ENCODE results near the gene PLCL2. TPM values are rescaled to one million over a fixed set of nuclear protein-coding genes. Genes with fewer than 3 reads are reported as not detected.

The PLCL2 gene
- total and polyA plus RNA-seq, 2 experiments from 2014 or later: 1.6 to 9.7 TPM

DNA sequence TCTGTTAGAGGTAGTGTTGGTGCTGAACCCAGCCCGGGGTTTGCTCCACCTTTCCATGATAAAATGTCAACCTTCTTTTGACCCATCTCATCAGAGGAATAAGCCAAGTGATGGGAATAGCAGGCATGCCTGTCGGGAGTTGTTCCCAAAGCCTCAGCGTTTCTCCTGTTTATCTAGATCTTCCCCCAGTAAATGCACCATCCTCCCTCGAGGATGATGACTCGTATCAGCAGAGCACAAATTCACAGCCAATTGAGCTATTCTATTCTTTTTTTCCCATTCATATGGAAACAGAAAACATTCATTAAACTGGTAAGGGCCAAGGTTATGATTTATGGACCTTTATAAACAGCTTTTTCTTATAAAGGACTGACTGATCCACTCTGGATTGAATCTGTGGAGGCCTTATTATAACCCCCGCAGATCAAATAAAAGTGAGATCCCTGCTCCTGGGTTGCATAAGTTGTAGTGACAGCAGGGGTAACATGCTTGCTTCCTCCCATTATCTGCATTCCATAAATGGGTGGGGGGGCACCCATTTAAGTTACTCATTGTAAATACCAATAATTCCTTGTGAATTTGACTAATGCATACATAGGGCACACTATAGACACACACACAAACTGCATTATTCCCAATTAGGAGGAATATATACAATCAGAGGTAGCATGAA is 207.3 kb downstream of the PLCL2 start (continued):
- TF ChIP-seq, protein P1, sequence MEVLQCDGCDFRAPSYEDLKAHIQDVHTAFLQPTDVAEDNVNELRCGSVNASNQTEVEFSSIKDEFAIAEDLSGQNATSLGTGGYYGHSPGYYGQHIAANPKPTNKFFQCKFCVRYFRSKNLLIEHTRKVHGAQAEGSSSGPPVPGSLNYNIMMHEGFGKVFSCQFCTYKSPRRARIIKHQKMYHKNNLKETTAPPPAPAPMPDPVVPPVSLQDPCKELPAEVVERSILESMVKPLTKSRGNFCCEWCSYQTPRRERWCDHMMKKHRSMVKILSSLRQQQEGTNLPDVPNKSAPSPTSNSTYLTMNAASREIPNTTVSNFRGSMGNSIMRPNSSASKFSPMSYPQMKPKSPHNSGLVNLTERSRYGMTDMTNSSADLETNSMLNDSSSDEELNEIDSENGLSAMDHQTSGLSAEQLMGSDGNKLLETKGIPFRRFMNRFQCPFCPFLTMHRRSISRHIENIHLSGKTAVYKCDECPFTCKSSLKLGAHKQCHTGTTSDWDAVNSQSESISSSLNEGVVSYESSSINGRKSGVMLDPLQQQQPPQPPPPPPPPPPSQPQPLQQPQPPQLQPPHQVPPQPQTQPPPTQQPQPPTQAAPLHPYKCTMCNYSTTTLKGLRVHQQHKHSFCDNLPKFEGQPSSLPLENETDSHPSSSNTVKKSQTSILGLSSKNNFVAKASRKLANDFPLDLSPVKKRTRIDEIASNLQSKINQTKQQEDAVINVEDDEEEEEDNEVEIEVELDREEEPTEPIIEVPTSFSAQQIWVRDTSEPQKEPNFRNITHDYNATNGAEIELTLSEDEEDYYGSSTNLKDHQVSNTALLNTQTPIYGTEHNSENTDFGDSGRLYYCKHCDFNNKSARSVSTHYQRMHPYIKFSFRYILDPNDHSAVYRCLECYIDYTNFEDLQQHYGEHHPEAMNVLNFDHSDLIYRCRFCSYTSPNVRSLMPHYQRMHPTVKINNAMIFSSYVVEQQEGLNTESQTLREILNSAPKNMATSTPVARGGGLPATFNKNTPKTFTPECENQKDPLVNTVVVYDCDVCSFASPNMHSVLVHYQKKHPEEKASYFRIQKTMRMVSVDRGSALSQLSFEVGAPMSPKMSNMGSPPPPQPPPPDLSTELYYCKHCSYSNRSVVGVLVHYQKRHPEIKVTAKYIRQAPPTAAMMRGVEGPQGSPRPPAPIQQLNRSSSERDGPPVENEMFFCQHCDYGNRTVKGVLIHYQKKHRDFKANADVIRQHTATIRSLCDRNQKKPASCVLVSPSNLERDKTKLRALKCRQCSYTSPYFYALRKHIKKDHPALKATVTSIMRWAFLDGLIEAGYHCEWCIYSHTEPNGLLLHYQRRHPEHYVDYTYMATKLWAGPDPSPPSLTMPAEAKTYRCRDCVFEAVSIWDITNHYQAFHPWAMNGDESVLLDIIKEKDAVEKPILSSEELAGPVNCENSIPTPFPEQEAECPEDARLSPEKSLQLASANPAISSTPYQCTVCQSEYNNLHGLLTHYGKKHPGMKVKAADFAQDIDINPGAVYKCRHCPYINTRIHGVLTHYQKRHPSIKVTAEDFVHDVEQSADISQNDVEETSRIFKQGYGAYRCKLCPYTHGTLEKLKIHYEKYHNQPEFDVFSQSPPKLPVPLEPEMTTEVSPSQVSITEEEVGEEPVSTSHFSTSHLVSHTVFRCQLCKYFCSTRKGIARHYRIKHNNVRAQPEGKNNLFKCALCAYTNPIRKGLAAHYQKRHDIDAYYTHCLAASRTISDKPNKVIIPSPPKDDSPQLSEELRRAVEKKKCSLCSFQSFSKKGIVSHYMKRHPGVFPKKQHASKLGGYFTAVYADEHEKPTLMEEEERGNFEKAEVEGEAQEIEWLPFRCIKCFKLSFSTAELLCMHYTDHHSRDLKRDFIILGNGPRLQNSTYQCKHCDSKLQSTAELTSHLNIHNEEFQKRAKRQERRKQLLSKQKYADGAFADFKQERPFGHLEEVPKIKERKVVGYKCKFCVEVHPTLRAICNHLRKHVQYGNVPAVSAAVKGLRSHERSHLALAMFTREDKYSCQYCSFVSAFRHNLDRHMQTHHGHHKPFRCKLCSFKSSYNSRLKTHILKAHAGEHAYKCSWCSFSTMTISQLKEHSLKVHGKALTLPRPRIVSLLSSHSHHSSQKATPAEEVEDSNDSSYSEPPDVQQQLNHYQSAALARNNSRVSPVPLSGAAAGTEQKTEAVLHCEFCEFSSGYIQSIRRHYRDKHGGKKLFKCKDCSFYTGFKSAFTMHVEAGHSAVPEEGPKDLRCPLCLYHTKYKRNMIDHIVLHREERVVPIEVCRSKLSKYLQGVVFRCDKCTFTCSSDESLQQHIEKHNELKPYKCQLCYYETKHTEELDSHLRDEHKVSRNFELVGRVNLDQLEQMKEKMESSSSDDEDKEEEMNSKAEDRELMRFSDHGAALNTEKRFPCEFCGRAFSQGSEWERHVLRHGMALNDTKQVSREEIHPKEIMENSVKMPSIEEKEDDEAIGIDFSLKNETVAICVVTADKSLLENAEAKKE (CRISPR knock-in tag; IDR thresholded peaks at IDR 0.05): no peak
- TF ChIP-seq ZNF114 (CRISPR knock-in tag; IDR thresholded peaks at IDR 0.05) (no peak), JUNB (IDR thresholded peaks at IDR 0.05; ENCODE audit: unreplicated experiment) (no peak)

DNA sequence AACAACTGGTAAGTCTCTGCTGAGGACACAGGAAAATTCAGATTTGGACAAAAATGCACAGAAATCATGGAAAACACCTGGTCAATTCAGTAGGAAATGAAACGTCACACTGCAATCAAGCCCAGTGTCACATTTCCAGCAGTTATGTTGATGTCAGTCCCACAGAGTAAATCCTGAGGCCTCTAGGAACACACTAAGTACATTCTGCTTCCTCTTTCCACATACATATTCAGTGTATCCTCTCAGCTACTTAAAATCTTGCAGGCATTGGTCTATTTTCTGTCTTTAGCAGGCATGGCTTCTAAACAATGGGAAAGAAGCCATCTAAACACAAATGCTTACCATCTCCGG is 207.8 kb downstream of the PLCL2 start:
- Mint-ChIP-seq H3K9me3 (no peaks in the 10 kb centered on the region; the same call in 2 of the 3 replicates), H3K36me3 (ENCODE audit: low read depth) (no peaks in the 10 kb centered on the region), H3K4me3 (no peak overlapping the region), H3K27ac (0 out of 2 replicates have a peak overlapping the region, but pooled peaks have one; percentile 22), H3K27me3 (ENCODE audit: insufficient read depth, low read depth, poor library complexity) (peaks cover 2% of the 10 kb centered on the region), H3K4me1 (peaks cover 45% of the 10 kb centered on the region)
- H3K9me2 ChIP-seq (ENCODE audit: insufficient read depth): 0 out of 2 replicates have a peak, but pooled peaks cover 7% of the 10 kb centered on the region
- no peaks in the 10 kb centered on the region for H3K36me3 ChIP-seq (ENCODE audit: insufficient read depth)
- DNase-seq (ENCODE audit: low spot score) (no peak), ATAC-seq (no peak)
- H3K27ac ChIP-seq (ENCODE audit: low read depth): no peak overlapping the region
- no peak overlapping the region for H3K4me3 ChIP-seq
- H3F3A ChIP-seq (replicated peaks; ENCODE audit: low read depth): no peaks in the 10 kb centered on the region
- no peaks in the 10 kb centered on the region for H3K27me3 ChIP-seq (ENCODE audit: insufficient read depth)
- no peak overlapping the region for H2AFZ ChIP-seq
- no peaks in the 10 kb centered on the region for H3K79me2 ChIP-seq (replicated peaks; ENCODE audit: insufficient read depth)
- no peaks in the 10 kb centered on the region for H4K20me1 ChIP-seq (replicated peaks; ENCODE audit: insufficient read depth)
- H3K4me1 ChIP-seq (ENCODE audit: insufficient read depth): peaks cover 23% of the 10 kb centered on the region
- H3K4me2 ChIP-seq: no peak overlapping the region
- TF ChIP-seq ZNF331 (CRISPR knock-in tag; IDR thresholded peaks at IDR 0.05; ENCODE audit: low read depth) (no peak), NANOG (IDR thresholded peaks at IDR 0.05; ENCODE audit: borderline replicate concordance) (no peak), STAT1 (IDR thresholded peaks at IDR 0.05; ENCODE audit: unreplicated experiment) (no peak), ETS1 (IDR thresholded peaks at IDR 0.05) (no peak), EZH2 (IDR thresholded peaks at IDR 0.05; ENCODE audit: low read depth, unreplicated experiment) (no peak)
- TF ChIP-seq, protein P1 (CRISPR knock-in tag; IDR thresholded peaks at IDR 0.05): no peak

Measured in GM23338 (cell line).